Measurements from ENCODE around the gene RAP1GAP2.

DNA sequence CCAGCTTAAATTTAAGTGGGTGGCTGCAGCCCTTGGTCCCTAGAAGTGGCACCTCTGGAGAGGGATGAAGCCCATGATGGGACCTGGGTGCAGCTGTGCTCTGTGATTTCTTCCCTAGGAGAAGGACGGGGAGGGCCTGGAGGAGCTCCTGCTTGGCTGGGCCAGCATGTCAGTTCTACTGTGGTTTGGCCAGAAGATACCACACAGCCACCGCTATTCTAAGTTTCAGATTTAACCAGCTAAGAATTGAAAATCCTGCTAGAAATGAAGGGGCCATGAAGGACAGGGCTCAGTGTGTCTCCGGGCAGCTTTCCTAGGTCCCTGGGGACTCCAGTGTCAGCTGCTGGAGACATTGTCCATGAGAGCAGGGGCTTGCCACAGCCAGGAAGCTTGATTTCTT is 9.7 kb downstream of the RAP1GAP2 start:
- TF ChIP-seq, protein P1, sequence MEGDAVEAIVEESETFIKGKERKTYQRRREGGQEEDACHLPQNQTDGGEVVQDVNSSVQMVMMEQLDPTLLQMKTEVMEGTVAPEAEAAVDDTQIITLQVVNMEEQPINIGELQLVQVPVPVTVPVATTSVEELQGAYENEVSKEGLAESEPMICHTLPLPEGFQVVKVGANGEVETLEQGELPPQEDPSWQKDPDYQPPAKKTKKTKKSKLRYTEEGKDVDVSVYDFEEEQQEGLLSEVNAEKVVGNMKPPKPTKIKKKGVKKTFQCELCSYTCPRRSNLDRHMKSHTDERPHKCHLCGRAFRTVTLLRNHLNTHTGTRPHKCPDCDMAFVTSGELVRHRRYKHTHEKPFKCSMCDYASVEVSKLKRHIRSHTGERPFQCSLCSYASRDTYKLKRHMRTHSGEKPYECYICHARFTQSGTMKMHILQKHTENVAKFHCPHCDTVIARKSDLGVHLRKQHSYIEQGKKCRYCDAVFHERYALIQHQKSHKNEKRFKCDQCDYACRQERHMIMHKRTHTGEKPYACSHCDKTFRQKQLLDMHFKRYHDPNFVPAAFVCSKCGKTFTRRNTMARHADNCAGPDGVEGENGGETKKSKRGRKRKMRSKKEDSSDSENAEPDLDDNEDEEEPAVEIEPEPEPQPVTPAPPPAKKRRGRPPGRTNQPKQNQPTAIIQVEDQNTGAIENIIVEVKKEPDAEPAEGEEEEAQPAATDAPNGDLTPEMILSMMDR (IDR thresholded peaks at IDR 0.05): no peak
- TF ChIP-seq POLR2A (IDR thresholded peaks at IDR 0.05): no peak

All from heart left ventricle (tissue), 13 donors.